WTC11 (cell line): ENCODE data around the gene MEX3D. TPM values are rescaled to one million over a fixed set of nuclear protein-coding genes. Genes with fewer than 3 reads are reported as not detected.

Experiments
- ATAC-seq: fragments of 200-7000 bp; cut with Tn5 transposase; 2 replicates; pipeline ENCODE4 v1.10.0; 2021; ENCODE audit warnings: mild to moderate bottlenecking, moderate library complexity
- CTCF ChIA-PET: fragments of 300-600 bp; sonication (Branson Sonifier 250); formaldehyde crosslinking; loops from one replicate; lab custom pipeline; 2021; ENCODE audit warnings: antibody characterized with exemption; lab: Charles Lee
- POLR2A ChIA-PET: fragments of 350-600 bp; sonication (Branson Sonifier 250); formaldehyde crosslinking; loops from one replicate; lab custom pipeline; 2021; ENCODE audit warnings: antibody characterized with exemption; lab: Charles Lee
- DNase-seq: peaks from one replicate; pipeline ENCODE4 v3.0.0; 2021; ENCODE audit warnings: low spot score
- H3K27ac Mint-ChIP-seq: 2 replicates; pipeline ENCODE4 v1.8.0; 2021; ENCODE audit warnings: mixed read lengths
- H3K27me3 Mint-ChIP-seq: 2 replicates; pipeline ENCODE4 v1.8.0; 2021; ENCODE audit warnings: low read depth, mild to moderate bottlenecking, moderate library complexity, mixed read lengths
- H3K36me3 Mint-ChIP-seq: 2 replicates; pipeline ENCODE4 v1.8.0; 2021; ENCODE audit warnings: mixed read lengths
- H3K4me1 Mint-ChIP-seq: 2 replicates; pipeline ENCODE4 v1.8.0; 2022; ENCODE audit warnings: mixed read lengths
- H3K4me3 Mint-ChIP-seq: 2 replicates; pipeline ENCODE4 v1.8.0; 2021; ENCODE audit warnings: mild to moderate bottlenecking, moderate library complexity, mixed read lengths
- H3K9me3 Mint-ChIP-seq: 2 replicates; pipeline ENCODE4 v1.8.0; 2021; ENCODE audit warnings: mixed read lengths
- CBFB ChIP-seq: sonication (generic); formaldehyde crosslinking; IDR thresholded peaks from 2 replicates; pipeline ENCODE4 v1.8.1; 2022; ENCODE audit warnings: mild to moderate bottlenecking, low read depth, missing genetic modification reagents
- EMX1 ChIP-seq: fragments of 250-450 bp; sonication (Bioruptor Pico); IDR thresholded peaks from 2 replicates; pipeline ENCODE4 v1.8.0; 2021; ENCODE audit warnings: mild to moderate bottlenecking
- FOXK1 ChIP-seq: sonication (generic); formaldehyde crosslinking; IDR thresholded peaks from 2 replicates; pipeline ENCODE4 v1.8.0; 2022; ENCODE audit warnings: mild to moderate bottlenecking, moderate library complexity, missing genetic modification reagents
- FOXP1 ChIP-seq: sonication (generic); formaldehyde crosslinking; IDR thresholded peaks from 2 replicates; pipeline ENCODE4 v1.8.0; 2022; ENCODE audit warnings: missing genetic modification reagents, mild to moderate bottlenecking, moderate library complexity, borderline replicate concordance
- IRF2 ChIP-seq: sonication (generic); formaldehyde crosslinking; IDR thresholded peaks from 2 replicates; pipeline ENCODE4 v1.8.0; 2022; ENCODE audit warnings: low read depth, missing genetic modification reagents, borderline replicate concordance
- JAZF1 ChIP-seq: fragments of 250-450 bp; sonication (Bioruptor Pico); IDR thresholded peaks from 2 replicates; pipeline ENCODE4 v1.9.0; 2021; ENCODE audit warnings: moderate library complexity, mild to moderate bottlenecking, inconsistent platforms
- JUN ChIP-seq: sonication (generic); formaldehyde crosslinking; IDR thresholded peaks from 2 replicates; pipeline ENCODE4 v1.8.0; 2023; ENCODE audit warnings: mild to moderate bottlenecking, missing genetic modification reagents
- KAT7 ChIP-seq: sonication (generic); formaldehyde crosslinking; IDR thresholded peaks from 2 replicates; pipeline ENCODE4 v1.8.1; 2023; ENCODE audit warnings: missing genetic modification reagents, mild to moderate bottlenecking, borderline replicate concordance
- NR1H2 ChIP-seq: sonication (generic); formaldehyde crosslinking; IDR thresholded peaks from 2 replicates; pipeline ENCODE4 v1.9.0; 2021; ENCODE audit warnings: mild to moderate bottlenecking, moderate library complexity, missing genetic modification reagents
- NR3C1 ChIP-seq: sonication (generic); formaldehyde crosslinking; conservative IDR thresholded peaks from 2 replicates; pipeline ENCODE4 v1.8.1; 2023; ENCODE audit warnings: low read depth, mild to moderate bottlenecking, missing genetic modification reagents
- SMAD3 ChIP-seq: sonication (generic); formaldehyde crosslinking; IDR thresholded peaks from 2 replicates; pipeline ENCODE4 v1.8.0; 2022; ENCODE audit warnings: missing genetic modification reagents, mild to moderate bottlenecking, borderline replicate concordance
- SMAD4 ChIP-seq: sonication (generic); formaldehyde crosslinking; IDR thresholded peaks from 2 replicates; pipeline ENCODE4 v1.8.0; 2022; ENCODE audit warnings: mild to moderate bottlenecking, missing genetic modification reagents
- ZNF317 ChIP-seq: sonication (generic); formaldehyde crosslinking; IDR thresholded peaks from 2 replicates; pipeline ENCODE4 v1.8.1; 2023; ENCODE audit warnings: low read depth, mild to moderate bottlenecking, moderate library complexity, missing genetic modification reagents, borderline replicate concordance
- total RNA-seq: library from RNA; stranded (reverse); gene quantifications from 3 replicates; pipeline ENCODE4 v1.2.3, GENCODE V29; 2021
- TF ChIP-seq, protein P1 (sequence below): sonication (generic); formaldehyde crosslinking; IDR thresholded peaks from 2 replicates; pipeline ENCODE4 v1.8.0; 2022; ENCODE audit warnings: mild to moderate bottlenecking, missing genetic modification reagents
- TF ChIP-seq, protein P2 (sequence below): sonication (generic); formaldehyde crosslinking; IDR thresholded peaks from 2 replicates; pipeline ENCODE4 v1.8.1; 2023; ENCODE audit warnings: mild to moderate bottlenecking, missing genetic modification reagents, borderline replicate concordance
- TF ChIP-seq, protein P3 (sequence below): sonication (generic); formaldehyde crosslinking; IDR thresholded peaks from 2 replicates; pipeline ENCODE4 v1.8.0; 2023; ENCODE audit warnings: mild to moderate bottlenecking, missing genetic modification reagents
- TF ChIP-seq, protein P4 (sequence below): fragments of 250-450 bp; sonication (Bioruptor Pico); IDR thresholded peaks from 2 replicates; pipeline ENCODE4 v1.9.0; 2021; ENCODE audit warnings: mild to moderate bottlenecking
- TF ChIP-seq, protein P5 (sequence below): sonication (generic); formaldehyde crosslinking; IDR thresholded peaks from 2 replicates; pipeline ENCODE4 v1.8.1; 2022; ENCODE audit warnings: low read depth, missing genetic modification reagents, borderline replicate concordance
- TF ChIP-seq, protein P6 (sequence below): fragments of 250-450 bp; sonication (Bioruptor Pico); IDR thresholded peaks from 2 replicates; pipeline ENCODE4 v1.8.0; 2021; ENCODE audit warnings: mild to moderate bottlenecking
- TF ChIP-seq, protein P7 (sequence below): sonication (generic); formaldehyde crosslinking; IDR thresholded peaks from 2 replicates; pipeline ENCODE4 v1.8.1; 2022; ENCODE audit warnings: missing genetic modification reagents, borderline replicate concordance
- TF ChIP-seq, protein P8 (sequence below): sonication (generic); formaldehyde crosslinking; IDR thresholded peaks from 2 replicates; pipeline ENCODE4 v1.8.1; 2023; ENCODE audit warnings: mild to moderate bottlenecking, missing genetic modification reagents

The MEX3D gene
- total RNA-seq, 1 experiment from 2014 or later: 69.5 TPM

DNA sequence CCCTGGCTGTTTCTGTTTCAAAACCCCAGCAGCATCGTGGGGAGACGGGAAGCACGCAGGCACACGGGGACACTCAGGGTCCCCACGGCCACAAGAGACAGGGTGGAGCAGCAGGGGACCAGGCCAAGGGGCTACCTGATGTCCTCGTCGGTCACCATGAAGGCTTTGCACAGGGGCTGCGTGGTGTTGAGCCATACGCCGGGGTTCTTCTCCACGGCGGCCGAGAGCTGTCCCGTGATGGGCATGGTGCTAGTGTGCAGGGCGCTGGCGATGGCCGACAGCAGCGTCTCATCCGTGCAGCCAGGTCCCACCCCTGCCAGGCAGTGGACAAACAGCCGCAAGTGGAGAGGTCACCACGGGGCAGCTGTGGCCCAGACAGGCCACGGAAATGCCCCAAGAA, 12.8 kb upstream of the MEX3D start (continued):
- TF ChIP-seq IRF2 (CRISPR knock-in tag) (no peak), FOXK1 (no peak), JUN (no peak), SMAD3 (CRISPR knock-in tag) (no peak), JAZF1 (CRISPR knock-in tag) (no peak)
- TF ChIP-seq, protein P1, sequence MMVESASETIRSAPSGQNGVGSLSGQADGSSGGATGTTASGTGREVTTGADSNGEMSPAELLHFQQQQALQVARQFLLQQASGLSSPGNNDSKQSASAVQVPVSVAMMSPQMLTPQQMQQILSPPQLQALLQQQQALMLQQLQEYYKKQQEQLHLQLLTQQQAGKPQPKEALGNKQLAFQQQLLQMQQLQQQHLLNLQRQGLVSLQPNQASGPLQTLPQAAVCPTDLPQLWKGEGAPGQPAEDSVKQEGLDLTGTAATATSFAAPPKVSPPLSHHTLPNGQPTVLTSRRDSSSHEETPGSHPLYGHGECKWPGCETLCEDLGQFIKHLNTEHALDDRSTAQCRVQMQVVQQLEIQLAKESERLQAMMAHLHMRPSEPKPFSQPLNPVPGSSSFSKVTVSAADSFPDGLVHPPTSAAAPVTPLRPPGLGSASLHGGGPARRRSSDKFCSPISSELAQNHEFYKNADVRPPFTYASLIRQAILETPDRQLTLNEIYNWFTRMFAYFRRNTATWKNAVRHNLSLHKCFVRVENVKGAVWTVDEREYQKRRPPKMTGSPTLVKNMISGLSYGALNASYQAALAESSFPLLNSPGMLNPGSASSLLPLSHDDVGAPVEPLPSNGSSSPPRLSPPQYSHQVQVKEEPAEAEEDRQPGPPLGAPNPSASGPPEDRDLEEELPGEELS: no peak
- TF ChIP-seq, protein P2, sequence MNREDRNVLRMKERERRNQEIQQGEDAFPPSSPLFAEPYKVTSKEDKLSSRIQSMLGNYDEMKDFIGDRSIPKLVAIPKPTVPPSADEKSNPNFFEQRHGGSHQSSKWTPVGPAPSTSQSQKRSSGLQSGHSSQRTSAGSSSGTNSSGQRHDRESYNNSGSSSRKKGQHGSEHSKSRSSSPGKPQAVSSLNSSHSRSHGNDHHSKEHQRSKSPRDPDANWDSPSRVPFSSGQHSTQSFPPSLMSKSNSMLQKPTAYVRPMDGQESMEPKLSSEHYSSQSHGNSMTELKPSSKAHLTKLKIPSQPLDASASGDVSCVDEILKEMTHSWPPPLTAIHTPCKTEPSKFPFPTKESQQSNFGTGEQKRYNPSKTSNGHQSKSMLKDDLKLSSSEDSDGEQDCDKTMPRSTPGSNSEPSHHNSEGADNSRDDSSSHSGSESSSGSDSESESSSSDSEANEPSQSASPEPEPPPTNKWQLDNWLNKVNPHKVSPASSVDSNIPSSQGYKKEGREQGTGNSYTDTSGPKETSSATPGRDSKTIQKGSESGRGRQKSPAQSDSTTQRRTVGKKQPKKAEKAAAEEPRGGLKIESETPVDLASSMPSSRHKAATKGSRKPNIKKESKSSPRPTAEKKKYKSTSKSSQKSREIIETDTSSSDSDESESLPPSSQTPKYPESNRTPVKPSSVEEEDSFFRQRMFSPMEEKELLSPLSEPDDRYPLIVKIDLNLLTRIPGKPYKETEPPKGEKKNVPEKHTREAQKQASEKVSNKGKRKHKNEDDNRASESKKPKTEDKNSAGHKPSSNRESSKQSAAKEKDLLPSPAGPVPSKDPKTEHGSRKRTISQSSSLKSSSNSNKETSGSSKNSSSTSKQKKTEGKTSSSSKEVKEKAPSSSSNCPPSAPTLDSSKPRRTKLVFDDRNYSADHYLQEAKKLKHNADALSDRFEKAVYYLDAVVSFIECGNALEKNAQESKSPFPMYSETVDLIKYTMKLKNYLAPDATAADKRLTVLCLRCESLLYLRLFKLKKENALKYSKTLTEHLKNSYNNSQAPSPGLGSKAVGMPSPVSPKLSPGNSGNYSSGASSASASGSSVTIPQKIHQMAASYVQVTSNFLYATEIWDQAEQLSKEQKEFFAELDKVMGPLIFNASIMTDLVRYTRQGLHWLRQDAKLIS (CRISPR knock-in tag): no peak
- TF ChIP-seq, protein P3, sequence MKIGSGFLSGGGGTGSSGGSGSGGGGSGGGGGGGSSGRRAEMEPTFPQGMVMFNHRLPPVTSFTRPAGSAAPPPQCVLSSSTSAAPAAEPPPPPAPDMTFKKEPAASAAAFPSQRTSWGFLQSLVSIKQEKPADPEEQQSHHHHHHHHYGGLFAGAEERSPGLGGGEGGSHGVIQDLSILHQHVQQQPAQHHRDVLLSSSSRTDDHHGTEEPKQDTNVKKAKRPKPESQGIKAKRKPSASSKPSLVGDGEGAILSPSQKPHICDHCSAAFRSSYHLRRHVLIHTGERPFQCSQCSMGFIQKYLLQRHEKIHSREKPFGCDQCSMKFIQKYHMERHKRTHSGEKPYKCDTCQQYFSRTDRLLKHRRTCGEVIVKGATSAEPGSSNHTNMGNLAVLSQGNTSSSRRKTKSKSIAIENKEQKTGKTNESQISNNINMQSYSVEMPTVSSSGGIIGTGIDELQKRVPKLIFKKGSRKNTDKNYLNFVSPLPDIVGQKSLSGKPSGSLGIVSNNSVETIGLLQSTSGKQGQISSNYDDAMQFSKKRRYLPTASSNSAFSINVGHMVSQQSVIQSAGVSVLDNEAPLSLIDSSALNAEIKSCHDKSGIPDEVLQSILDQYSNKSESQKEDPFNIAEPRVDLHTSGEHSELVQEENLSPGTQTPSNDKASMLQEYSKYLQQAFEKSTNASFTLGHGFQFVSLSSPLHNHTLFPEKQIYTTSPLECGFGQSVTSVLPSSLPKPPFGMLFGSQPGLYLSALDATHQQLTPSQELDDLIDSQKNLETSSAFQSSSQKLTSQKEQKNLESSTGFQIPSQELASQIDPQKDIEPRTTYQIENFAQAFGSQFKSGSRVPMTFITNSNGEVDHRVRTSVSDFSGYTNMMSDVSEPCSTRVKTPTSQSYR (CRISPR knock-in tag): no peak
- TF ChIP-seq, protein P4, sequence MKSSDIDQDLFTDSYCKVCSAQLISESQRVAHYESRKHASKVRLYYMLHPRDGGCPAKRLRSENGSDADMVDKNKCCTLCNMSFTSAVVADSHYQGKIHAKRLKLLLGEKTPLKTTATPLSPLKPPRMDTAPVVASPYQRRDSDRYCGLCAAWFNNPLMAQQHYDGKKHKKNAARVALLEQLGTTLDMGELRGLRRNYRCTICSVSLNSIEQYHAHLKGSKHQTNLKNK (CRISPR knock-in tag): no peak
- TF ChIP-seq, all 79 proteins: peak for 0

DNA sequence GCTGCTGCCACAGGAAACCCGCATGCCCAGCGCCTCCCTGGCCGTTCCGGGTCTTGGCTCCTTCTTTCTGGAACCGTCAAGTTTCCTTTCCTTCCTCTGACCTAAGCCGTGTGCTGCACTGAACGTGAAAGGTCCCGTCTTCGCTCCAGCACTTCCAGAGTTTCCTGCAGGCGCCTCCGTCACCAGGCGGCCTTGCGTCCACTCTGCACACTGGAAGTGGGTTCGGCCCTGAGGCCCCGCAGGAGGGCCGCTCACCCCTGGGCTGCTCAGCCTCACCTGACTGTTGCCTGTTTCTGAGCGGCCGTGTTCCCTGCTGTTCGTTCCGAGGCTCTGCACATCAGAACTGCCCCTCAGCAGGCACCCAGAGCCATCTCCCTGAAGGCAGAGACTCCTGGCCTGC, 12.3 kb upstream of the MEX3D start:
- no peaks in the 10 kb centered on the region for H3K9me3 Mint-ChIP-seq
- H3K27me3 Mint-ChIP-seq: no peaks in the 10 kb centered on the region
- no peak for DNase-seq
- no peaks in the 10 kb centered on the region for H3K4me1 Mint-ChIP-seq
- no peak overlapping the region for H3K27ac Mint-ChIP-seq
- CTCF ChIA-PET: no interaction called here
- no peak overlapping the region for H3K4me3 Mint-ChIP-seq
- peaks cover 38% of the 10 kb centered on the region for H3K36me3 Mint-ChIP-seq
- no peak for ATAC-seq
- POLR2A ChIA-PET: no interaction called here
- TF ChIP-seq CBFB (CRISPR knock-in tag): no peak
- TF ChIP-seq, protein P5, sequence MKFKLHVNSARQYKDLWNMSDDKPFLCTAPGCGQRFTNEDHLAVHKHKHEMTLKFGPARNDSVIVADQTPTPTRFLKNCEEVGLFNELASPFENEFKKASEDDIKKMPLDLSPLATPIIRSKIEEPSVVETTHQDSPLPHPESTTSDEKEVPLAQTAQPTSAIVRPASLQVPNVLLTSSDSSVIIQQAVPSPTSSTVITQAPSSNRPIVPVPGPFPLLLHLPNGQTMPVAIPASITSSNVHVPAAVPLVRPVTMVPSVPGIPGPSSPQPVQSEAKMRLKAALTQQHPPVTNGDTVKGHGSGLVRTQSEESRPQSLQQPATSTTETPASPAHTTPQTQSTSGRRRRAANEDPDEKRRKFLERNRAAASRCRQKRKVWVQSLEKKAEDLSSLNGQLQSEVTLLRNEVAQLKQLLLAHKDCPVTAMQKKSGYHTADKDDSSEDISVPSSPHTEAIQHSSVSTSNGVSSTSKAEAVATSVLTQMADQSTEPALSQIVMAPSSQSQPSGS (CRISPR knock-in tag): no peak
- TF ChIP-seq, protein P6, sequence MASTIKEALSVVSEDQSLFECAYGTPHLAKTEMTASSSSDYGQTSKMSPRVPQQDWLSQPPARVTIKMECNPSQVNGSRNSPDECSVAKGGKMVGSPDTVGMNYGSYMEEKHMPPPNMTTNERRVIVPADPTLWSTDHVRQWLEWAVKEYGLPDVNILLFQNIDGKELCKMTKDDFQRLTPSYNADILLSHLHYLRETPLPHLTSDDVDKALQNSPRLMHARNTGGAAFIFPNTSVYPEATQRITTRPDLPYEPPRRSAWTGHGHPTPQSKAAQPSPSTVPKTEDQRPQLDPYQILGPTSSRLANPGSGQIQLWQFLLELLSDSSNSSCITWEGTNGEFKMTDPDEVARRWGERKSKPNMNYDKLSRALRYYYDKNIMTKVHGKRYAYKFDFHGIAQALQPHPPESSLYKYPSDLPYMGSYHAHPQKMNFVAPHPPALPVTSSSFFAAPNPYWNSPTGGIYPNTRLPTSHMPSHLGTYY (CRISPR knock-in tag): no peak
- no peak for TF ChIP-seq NR3C1 (CRISPR knock-in tag)
- TF ChIP-seq KAT7: no peak
- no peak for TF ChIP-seq EMX1
- no peak for TF ChIP-seq ZNF317
- TF ChIP-seq FOXP1 (CRISPR knock-in tag): no peak
- TF ChIP-seq, protein P7, sequence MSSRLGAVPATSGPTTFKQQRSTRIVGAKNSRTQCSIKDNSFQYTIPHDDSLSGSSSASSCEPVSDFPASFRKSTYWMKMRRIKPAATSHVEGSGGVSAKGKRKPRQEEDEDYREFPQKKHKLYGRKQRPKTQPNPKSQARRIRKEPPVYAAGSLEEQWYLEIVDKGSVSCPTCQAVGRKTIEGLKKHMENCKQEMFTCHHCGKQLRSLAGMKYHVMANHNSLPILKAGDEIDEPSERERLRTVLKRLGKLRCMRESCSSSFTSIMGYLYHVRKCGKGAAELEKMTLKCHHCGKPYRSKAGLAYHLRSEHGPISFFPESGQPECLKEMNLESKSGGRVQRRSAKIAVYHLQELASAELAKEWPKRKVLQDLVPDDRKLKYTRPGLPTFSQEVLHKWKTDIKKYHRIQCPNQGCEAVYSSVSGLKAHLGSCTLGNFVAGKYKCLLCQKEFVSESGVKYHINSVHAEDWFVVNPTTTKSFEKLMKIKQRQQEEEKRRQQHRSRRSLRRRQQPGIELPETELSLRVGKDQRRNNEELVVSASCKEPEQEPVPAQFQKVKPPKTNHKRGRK (CRISPR knock-in tag): no peak
- no peak for TF ChIP-seq NR1H2 (CRISPR knock-in tag)
- TF ChIP-seq SMAD4: no peak
- TF ChIP-seq, protein P8, sequence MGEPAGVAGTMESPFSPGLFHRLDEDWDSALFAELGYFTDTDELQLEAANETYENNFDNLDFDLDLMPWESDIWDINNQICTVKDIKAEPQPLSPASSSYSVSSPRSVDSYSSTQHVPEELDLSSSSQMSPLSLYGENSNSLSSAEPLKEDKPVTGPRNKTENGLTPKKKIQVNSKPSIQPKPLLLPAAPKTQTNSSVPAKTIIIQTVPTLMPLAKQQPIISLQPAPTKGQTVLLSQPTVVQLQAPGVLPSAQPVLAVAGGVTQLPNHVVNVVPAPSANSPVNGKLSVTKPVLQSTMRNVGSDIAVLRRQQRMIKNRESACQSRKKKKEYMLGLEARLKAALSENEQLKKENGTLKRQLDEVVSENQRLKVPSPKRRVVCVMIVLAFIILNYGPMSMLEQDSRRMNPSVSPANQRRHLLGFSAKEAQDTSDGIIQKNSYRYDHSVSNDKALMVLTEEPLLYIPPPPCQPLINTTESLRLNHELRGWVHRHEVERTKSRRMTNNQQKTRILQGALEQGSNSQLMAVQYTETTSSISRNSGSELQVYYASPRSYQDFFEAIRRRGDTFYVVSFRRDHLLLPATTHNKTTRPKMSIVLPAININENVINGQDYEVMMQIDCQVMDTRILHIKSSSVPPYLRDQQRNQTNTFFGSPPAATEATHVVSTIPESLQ (CRISPR knock-in tag): no peak
